NCI-H2029 treated with DMSO at 0.1 percent for 48 hours (cell line): ENCODE data around the gene BCAP31.
A peak's percentile ranks its signal among the peaks of the same experiment; 100 is the strongest.

Experiments
- DNase-seq: peaks from one replicate; lab custom pipeline; 2025; lab: John Stamatoyannopoulos, UW

Gene BCAP31

DNA sequence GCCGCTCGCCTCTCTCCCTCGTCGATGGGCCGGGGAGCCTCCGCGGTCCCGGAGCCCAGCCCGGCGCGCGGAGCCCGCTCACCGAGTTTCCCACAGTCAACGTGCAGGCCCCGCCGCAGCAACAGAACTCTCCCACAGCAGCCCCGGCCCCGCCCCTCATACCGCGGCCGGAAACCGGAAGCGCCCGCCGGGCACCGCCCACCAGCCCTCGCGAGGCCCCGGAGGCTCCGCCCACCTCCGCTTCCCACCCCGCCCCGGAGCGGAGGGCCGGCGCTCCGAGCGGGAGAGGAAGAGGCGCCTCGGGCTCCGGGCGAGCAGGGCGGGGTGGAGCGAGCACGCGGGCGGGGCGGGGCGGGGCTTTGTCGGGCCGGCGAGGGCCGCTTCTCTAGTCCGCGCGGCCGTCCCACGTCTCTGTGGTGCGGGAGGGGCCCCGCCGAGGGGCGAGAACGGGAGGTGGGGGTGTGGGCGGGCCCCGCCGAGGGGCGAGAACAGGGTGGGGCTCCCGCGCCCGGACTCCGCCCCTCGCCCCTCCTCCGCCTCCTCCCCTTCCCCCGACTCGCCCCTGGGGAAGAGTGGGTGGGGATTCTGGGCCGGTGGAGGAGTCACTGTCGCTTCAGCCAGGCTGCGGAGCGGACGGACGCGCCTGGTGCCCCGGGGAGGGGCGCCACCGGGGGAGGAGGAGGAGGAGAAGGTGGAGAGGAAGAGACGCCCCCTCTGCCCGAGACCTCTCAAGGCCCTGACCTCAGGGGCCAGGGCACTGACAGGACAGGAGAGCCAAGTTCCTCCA is at the start of gene BCAP31, which contains the start of gene ABCD1:
Gene BCAP31, minus strand, starts transcription at position 136 of the 787 bp plus-strand sequence. CDS start 1,143 bp downstream, outside the sequence.
Gene ABCD1, plus strand, starts transcription at position 605 of the 787 bp plus-strand sequence. CDS start 411 bp downstream, outside the sequence.
- DNase-seq = no peak

DNA sequence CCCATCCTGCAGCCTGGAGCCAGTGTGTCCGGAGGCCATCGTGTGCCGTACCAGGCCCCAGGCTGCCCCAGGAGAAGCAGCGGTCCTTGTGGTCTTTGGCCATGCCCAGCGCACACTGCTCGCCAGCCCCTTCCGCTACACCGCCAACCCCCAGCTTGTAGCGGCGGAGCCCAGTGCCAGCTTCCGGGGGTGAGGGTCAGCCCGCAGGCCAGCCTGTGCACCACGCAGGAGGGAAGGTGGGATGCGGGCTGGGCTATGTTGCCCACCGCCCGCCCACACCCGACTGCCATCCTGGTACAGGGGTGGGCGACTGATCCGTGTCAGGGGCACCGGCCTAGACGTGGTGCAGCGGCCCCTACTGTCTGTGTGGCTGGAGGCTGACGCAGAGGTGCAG is 49.0 kb upstream of the BCAP31 start:
- no peak for DNase-seq

DNA sequence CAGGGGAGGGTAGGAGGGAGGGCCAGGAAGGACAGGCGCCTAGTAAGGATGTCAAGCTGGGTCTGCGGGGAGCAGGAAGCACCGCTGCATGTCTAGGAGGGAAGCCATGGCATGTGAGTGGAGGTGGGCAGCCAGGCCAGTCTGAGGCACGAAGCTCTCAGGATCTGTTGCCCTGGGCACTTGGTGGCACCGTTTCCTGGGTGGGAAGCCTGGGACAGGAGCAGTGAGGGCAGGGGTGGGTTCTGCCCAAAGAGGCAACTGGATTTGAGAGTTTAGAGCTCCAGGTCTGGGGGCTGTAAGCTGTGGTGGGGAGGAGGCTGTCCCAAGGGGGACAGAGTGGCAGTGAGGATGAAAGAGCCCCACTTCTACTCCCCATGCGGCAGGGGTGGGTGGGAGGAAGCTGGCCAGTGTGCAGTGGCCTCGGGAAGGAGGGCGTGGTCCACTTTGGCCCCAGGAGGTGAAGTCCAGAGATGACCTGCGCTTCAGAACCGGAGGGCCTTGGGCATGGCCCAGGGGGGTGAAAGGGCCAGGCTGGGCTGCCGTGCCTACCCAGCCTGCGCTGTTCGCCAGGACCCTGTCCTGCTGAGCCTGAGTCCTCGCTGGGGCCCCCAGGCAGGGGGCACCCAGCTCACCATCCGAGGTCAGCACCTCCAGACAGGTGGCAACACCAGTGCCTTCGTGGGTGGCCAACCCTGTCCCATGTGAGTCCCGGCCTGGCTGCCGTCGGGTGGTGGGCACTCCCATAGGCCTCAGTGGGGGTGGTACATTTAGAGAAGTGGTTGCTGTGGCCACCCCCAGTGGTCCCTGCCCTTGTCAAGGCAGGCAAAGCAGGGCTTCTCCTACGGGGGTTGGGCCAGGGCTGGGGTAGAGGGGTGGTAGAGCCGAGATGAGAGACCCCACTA is 48.4 kb upstream of the BCAP31 start:
- DNase-seq = no peak

DNA sequence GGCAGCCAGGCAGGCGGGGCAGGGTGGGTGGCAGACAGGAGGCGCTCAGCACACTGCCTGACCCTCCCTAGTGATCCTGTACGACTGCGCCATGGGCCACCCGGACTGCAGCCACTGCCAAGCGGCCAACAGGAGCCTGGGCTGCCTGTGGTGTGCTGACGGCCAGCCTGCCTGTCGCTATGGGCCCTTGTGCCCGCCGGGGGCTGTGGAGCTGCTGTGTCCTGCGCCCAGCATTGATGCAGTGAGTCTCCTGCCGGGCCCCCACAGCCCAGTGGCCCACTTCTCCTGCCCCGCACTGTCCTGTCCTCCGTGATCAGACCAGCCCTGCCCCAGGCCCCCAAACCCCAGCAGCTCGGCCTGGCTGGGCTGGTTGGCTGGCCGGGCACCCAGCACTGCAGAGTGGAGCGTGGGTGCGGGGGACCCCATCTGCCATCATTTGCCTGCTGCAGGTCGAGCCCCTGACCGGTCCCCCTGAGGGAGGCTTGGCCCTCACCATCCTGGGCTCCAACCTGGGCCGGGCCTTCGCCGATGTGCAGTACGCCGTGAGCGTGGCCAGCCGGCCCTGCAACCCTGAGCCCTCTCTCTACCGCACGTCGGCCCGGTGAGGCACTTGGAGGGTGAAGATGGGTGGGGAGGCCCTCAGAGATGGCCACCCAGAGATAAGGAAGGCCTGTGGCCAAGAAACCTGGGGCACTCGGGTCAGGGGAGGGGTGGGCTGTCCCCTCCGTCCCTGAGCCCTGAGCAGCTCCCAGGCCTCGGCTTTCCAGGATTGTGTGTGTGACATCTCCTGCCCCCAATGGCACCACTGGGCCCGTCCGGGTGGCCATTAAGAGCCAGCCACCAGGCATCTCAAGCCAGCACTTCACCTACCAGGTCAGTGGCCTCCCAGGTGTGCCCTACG is 47.5 kb upstream of the BCAP31 start:
- no peak for DNase-seq

DNA sequence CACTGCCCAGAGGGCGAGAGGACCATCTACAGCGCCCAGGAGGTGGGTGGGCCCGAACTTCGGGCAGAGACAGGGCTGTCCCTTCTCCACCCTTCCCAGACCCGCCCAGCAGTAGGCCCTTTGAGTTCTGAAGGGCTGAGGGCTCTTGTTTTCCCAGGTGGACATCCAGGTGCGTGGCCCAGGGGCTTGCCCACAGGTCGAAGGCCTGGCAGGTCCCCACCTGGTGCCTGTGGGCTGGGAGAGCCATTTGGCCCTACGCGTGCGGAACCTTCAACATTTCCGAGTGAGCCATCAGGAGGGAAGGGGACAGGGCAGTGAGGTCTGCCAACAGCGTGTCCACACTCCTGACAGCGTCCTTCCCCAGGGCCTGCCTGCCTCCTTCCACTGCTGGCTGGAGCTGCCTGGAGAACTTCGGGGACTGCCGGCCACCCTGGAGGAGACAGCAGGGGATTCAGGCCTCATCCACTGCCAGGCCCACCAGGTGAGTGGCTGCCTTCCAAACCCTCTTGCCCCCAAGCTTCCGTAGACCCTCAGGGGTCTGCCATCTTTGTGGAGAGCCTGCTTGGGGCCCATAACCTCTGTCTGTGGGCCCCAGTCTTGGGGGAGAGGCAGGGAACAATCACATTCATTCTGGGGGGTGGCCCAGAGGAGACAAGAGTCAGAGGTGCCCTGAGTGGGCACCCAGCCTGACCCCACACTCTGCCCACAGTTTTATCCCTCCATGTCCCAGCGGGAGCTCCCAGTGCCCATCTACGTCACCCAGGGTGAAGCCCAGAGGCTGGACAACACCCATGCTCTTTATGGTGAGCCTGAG is 46.6 kb upstream of the BCAP31 start:
- DNase-seq = no peak

DNA sequence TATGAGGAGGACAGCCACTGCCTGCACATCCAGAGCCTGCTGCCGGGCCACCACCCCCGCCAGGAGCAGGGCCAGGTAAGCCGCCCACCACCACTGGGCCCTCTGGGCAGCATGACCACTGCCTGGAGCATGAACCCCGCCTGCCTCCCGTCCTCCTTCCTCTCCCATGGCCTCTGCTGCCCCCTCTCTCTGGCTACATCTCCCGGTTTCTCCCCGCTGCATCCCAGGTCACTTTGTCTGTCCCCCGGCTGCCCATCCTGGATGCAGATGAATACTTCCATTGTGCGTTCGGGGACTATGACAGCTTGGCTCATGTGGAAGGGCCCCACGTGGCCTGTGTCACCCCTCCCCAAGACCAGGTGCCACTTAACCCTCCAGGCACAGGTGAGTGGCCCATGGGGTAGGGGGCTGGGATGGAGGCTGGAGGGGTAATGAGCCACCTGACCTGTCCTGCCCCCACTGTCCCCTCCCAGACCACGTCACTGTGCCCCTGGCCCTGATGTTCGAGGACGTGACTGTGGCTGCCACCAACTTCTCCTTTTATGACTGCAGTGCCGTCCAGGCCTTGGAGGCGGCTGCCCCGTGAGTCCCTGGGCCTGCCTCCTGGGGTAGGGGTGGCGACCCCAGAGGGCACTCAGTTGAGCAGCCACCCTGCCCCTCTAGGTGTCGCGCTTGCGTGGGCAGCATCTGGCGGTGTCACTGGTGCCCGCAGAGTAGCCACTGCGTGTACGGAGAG is 45.8 kb upstream of the BCAP31 start:
- DNase-seq = no peak

DNA sequence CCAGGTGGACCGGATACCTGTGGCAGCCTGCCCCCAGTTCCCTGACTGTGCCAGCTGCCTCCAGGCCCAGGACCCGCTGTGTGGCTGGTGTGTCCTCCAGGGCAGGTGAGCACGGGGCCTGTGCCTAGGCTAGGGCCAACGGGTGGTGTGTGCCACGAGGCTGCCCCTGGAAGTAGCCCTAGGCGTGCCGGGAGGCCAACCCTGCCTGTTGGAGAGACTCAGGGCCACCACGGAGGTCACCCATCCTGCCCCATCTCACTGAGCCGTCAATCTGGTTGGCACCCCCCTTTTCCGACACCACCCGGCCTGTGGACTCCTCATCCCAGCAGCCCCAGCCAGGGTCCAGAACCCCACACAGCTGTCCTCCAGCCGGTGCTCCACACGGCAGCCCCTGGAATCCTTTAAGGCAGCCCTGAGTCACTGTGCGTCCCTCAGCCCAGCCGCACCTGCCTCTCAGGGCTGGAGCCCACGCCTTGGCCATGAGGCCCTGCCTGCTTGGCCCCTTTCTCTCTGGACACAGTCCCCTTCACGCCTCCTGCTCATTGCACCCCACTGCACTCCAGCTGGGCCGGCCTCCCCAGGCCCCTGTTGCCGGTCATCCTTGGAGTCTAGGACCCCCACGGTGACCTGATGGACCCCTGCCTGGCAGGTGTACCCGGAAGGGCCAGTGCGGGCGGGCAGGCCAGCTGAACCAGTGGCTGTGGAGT is 45.1 kb upstream of the BCAP31 start:
- DNase-seq = no peak

DNA sequence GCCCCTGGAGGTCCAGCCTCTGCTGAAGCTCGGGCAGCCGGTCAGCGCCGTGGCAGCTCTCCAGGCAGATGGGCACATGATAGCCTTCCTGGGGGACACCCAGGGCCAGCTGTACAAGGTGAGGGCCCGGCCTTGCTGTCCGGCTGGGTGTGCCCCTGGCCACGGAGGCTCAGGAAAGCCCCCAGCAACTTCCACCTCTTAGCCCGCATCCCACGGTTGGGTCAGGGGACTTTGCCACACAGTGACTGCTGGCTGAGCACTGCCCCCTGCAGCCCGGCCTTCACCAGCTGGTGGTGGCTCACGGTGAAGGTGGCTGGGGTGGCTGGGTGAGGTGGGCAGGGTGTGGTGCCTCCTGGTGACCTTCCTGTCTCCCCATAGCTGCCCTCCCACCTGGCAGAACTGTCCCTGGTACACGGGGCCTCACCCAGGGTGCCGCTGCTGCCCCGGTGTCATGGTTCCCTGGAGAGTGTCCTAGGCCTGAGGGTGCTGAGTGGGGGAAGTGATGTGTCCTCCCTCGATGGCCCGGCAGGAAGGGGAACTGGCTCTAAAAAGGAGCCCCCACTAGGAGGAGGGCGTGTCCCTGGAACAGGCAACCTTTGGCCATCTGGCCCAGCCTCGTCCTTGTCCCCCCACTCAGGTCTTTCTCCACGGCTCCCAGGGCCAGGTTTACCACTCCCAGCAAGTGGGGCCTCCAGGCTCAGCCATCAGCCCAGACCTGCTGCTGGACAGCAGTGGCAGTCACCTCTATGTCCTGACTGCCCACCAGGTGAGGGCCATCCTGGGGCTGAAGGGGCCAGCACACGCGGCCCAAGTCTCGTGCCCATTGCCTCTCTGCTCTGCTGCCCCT is 44.3 kb upstream of the BCAP31 start:
- DNase-seq = no peak

DNA sequence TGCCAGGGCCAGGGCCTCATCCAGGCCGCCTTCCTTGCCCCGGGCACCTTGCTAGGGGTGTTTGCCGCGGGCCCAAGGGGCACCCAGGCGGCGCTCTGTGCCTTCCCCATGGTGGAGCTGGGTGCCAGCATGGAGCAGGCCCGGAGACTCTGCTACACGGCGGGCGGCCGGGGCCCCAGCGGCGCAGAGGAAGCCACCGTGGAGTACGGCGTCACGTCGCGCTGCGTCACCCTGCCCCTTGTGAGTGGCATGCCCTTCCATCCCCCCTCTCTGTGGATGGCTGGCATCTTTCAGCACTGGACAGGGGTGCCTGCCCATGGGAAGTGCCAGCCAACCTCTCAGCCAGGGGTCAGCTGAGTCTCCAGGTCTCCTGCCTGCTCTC is 43.5 kb upstream of the BCAP31 start:
- no peak for DNase-seq

DNA sequence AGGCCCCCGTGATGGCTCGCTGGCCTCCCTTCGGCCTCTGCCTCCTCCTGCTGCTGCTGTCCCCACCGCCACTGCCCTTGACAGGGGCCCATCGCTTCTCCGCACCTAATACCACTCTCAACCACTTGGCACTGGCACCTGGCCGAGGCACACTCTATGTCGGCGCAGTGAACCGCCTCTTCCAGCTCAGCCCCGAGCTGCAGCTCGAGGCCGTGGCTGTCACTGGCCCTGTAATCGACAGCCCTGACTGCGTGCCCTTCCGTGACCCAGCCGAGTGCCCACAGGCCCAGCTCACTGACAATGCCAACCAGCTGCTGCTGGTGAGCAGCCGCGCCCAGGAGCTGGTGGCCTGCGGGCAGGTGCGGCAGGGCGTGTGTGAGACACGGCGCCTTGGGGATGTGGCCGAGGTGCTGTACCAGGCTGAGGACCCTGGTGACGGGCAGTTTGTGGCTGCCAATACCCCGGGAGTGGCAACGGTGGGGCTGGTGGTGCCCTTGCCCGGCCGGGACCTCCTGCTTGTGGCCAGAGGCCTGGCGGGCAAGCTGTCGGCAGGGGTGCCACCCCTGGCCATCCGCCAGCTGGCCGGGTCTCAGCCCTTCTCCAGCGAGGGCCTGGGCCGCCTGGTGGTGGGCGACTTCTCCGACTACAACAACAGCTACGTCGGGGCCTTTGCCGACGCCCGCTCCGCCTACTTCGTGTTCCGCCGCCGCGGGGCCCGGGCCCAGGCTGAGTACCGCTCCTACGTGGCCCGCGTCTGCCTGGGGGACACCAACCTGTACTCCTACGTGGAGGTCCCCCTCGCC is 42.9 kb upstream of the BCAP31 start:
- DNase-seq = no peak

DNA sequence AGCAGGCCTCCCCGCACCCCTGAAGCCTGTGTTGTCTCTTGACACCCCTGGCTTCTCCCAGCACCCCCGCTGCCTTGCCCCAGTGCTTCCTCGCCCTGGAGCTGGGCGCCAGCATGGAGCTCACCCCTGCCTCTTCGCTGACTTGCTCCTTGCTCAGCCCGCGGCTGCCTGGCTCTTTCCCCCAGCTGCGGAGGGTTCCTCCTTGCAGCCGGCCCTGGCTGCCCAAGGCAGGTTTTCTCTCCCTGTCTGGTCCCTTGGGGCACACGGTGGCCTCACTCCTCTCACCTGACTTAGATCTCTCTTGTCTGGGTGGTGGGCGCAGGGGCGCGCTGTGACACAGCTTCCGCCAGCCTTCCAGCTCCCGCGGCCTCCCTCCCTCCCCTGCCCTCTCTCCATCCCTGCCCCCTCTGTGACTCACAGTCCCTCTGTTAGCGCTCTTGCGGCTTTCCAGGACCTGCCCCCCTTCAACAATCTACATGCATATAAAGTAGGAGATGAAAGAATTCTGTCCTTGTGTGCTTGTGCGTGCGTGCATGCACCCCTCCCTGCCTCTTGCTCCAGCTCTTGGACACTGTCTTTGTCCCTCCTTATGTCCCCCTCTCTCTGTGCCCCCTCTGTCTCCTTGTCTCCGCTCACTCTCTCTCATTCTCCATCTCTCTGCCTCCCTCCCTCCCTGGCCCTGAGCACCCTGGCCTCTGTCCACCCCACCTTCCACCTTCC is 42.1 kb upstream of the BCAP31 start:
- no peak for DNase-seq

DNA sequence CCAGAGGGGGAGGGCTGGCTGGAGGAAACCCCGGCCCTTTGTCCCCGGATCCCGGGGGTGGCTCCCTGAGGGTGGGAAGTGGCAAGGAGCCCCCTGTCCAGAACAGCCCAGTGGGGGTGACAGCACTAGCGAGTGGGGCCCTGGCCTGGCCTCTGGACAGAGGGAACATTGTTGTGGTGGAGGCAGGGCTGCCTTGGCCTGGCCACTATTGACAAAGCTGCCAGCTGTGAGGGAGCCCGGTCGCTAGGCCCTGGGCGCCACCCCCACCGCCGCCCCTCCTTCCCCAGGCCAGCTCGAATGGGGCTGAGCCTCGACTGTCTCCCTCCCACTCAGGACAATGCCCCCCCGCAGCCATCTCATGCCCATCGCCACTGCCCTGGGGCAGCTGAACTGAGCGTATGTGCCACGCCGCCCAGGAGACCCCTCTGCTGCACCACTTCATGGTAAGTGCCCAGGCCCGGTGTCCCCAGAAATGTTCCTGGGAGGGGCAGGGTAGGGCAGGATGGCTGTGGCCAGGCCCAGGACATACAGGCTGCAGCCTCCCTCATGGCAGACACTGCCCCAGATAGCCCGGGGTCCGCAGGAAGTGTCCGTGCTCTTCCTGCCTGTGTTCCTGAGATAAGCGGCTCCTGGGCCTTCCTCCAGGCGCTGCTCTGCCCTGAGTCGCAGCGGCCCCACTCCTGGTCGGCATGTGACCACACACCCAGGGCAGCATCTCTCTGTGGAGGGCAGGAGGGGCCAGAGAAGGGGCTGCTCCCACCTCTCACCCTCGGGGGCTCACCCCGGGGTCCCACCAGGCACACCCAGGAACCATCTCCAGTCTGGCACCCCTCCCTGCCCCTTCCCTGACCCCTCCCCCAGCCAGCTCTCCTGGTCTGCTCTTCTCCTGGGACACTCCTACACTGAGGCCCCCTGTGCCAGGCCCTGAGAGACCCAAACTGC is 41.2 kb upstream of the BCAP31 start:
- no peak for DNase-seq

DNA sequence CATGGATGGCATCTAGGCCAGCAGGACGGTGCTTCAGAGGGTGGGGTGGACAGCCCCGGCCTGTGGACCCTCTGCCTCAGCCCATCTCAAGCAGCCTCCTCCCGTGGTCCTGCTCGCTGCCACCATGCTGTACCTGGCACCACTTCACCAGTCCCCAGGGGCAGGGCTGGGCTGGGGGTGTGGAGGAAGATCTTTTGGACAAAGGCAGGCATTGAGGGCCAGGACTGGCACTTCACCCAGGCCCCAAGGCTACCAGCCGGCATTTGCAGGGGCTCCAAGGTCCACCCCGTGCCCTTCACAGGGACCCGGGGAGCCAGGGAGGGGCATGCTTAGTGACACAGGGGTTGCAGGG is 40.6 kb upstream of the BCAP31 start:
- DNase-seq = no peak

DNA sequence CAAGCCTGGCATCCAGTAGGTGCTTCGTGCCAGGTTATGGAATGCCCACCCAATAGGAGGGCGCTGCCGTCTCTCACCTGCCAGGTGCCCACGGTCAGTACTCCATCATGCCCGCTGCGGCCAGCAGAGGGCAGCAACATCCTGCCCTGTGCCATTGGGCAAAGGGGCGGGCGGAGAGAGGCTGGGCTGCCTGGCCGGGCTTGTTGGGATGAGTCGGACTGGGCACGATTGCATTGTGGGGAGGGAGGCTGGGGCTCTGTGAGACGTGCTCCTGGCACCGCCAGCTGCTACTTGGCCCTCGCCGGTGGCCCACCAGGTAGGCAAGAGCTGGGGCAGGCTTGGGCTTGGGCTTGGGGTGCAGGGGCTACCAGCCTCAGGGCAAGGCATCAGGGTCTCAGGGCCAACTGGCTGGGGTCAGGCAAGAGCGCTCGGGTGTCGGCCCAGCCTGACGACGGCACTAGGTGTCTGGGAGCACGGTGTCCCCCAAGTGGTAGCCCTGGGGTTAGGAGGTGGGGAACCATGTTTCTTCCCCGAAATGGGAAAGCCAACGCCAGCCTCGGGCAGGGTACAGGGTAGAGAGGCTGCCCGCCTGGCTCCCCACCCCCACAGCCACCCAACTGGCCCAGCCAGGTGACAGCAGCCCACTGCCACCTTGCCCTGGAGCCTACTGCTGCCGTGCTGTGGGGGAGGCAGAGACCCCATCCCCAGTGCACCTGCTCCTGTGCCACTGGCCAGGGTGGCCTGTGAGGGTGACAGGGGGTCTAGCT is 40.0 kb upstream of the BCAP31 start, which contains the start of gene PLXNB3:
Gene PLXNB3, plus strand, starts transcription at position 261 of the 767 bp plus-strand sequence. CDS start 1,287 bp downstream, outside the sequence.
- peak; percentile 40 for DNase-seq

DNA sequence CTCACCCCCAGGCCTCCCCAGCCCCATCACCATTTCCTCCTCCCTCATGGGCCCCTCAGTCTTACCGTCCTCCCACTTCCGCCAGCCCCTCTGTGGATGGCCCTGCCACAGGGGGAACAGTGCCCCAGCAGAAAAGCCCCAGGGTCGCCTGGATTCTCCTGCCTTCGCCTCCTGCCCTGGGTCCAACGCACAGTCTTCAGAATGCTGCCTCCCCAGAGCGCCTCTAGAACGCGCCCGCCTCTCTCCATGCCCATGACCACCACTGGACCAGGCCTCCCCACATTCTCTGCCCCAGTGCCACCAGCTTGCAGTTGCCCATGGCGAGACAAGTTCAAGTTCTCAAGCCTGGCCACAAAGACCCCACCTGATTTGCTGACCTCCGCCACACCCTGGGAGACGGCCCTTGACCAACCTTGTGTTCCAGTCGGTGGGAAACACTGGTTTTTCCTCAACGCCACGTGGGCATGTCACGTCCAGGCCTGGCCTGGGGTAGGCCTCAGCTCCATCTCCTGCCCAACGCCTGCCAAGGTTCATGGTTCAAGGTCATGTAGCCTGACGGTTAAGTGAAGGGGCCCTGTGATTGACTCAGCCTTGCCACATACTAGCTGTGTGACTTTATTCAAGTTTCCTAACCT is 39.2 kb upstream of the BCAP31 start:
- DNase-seq = no peak
